ENCODE measurements around the gene TRIM44.
"Not testable (repeated sequence)": the region's sequence is repeated elsewhere in the genome, so short reads cannot be mapped to it uniquely, and the experiment has no call there.

The TRIM44 gene

GRCh38 chr11:35747668-35748067, 85.1 kb downstream of the TRIM44 start:
- in situ Hi-C loops (cut with HindIII; ENCODE audit: low pct_ligation_motif_present, low sequenced_read_pairs): no loop called here
- Histone ChIP-seq H3K27me3 (replicated peaks) (no peaks in the 10 kb centered on the region), H3K36me3 (replicated peaks) (no peaks in the 10 kb centered on the region), H3K4me3 (ENCODE audit: low read depth, low read length) (no peak overlapping the region), H3K27ac (no peak overlapping the region)
- TF ChIP-seq CTCF (IDR thresholded peaks at IDR 0.05; ENCODE audit: low read depth, low read length, missing control alignments): no peak
- no peak for DNase-seq

- H3K36me3 ChIP-seq (replicated peaks): no peaks in the 10 kb centered on the region
- no peak for DNase-seq
- H3K27me3 ChIP-seq (replicated peaks): no peaks in the 10 kb centered on the region
- H3K27ac ChIP-seq: no peak overlapping the region
- in situ Hi-C loops (cut with HindIII; ENCODE audit: low pct_ligation_motif_present, low sequenced_read_pairs): no loop called here
- H3K4me3 ChIP-seq (ENCODE audit: low read depth, low read length): no peak overlapping the region
- no peak for TF ChIP-seq CTCF (IDR thresholded peaks at IDR 0.05; ENCODE audit: low read depth, low read length, missing control alignments)
Observed at GRCh38 chr11:35748644-35749043, 86.1 kb downstream of the TRIM44 start.

GRCh38 chr11:35750315-35750714, 87.7 kb downstream of the TRIM44 start:
- no peak for DNase-seq
- TF ChIP-seq CTCF (IDR thresholded peaks at IDR 0.05; ENCODE audit: low read depth, low read length, missing control alignments): no peak
- Histone ChIP-seq H3K27me3 (replicated peaks) (no peaks in the 10 kb centered on the region), H3K27ac (no peak overlapping the region), H3K4me3 (ENCODE audit: low read depth, low read length) (no peak overlapping the region), H3K36me3 (replicated peaks) (no peaks in the 10 kb centered on the region)
- in situ Hi-C loops (cut with HindIII; ENCODE audit: low pct_ligation_motif_present, low sequenced_read_pairs): no loop called here

GRCh38 chr11:35750981-35751663, 88.5 kb downstream of the TRIM44 start:
- no peak overlapping the region for H3K4me3 ChIP-seq (ENCODE audit: low read depth, low read length)
- in situ Hi-C loops (cut with HindIII; ENCODE audit: low pct_ligation_motif_present, low sequenced_read_pairs): no loop called here
- H3K27me3 ChIP-seq (replicated peaks): no peaks in the 10 kb centered on the region
- TF ChIP-seq CTCF (IDR thresholded peaks at IDR 0.05; ENCODE audit: low read depth, low read length, missing control alignments): no peak
- no peaks in the 10 kb centered on the region for H3K36me3 ChIP-seq (replicated peaks)
- DNase-seq: no peak
- no peak overlapping the region for H3K27ac ChIP-seq

GRCh38 chr11:35751664-35752061, 89.1 kb downstream of the TRIM44 start:
- no peak overlapping the region for H3K4me3 ChIP-seq (ENCODE audit: low read depth, low read length)
- H3K36me3 ChIP-seq (replicated peaks): no peaks in the 10 kb centered on the region
- TF ChIP-seq CTCF (IDR thresholded peaks at IDR 0.05; ENCODE audit: low read depth, low read length, missing control alignments): no peak
- H3K27ac ChIP-seq: no peak overlapping the region
- H3K27me3 ChIP-seq (replicated peaks): no peaks in the 10 kb centered on the region
- in situ Hi-C loops (cut with HindIII; ENCODE audit: low pct_ligation_motif_present, low sequenced_read_pairs): no loop called here
- DNase-seq: no peak

- DNase-seq: peak; percentile 5
- Histone ChIP-seq H3K27ac (no peak overlapping the region), H3K36me3 (replicated peaks) (no peaks in the 10 kb centered on the region), H3K4me3 (ENCODE audit: low read depth, low read length) (no peak overlapping the region), H3K27me3 (replicated peaks) (no peaks in the 10 kb centered on the region)
- in situ Hi-C loops (cut with HindIII; ENCODE audit: low pct_ligation_motif_present, low sequenced_read_pairs): no loop called here
- TF ChIP-seq CTCF (IDR thresholded peaks at IDR 0.05; ENCODE audit: low read depth, low read length, missing control alignments): no peak
Observed at GRCh38 chr11:35752115-35752514, 89.5 kb downstream of the TRIM44 start.

GRCh38 chr11:35753573-35753972, 91.0 kb downstream of the TRIM44 start:
- in situ Hi-C loops (cut with HindIII; ENCODE audit: low pct_ligation_motif_present, low sequenced_read_pairs); H3K36me3 ChIP-seq (replicated peaks); H3K4me3 ChIP-seq (ENCODE audit: low read depth, low read length); H3K27ac ChIP-seq; DNase-seq; H3K27me3 ChIP-seq (replicated peaks): not testable (repeated sequence)

- in situ Hi-C loops (cut with HindIII; ENCODE audit: low pct_ligation_motif_present, low sequenced_read_pairs); H3K27me3 ChIP-seq (replicated peaks); DNase-seq; H3K4me3 ChIP-seq (ENCODE audit: low read depth, low read length); H3K27ac ChIP-seq; H3K36me3 ChIP-seq (replicated peaks): not testable (repeated sequence)
Observed at GRCh38 chr11:35759951-35760350, 97.4 kb downstream of the TRIM44 start.

Data from brain microvascular endothelial cell (primary cell).